H9 (cell line): ENCODE measurements around the gene DGKB. TPM values are rescaled to one million over a fixed set of nuclear protein-coding genes. Genes with fewer than 3 reads are reported as not detected.

Experiments used
- DNase-seq: peaks from one replicate; pipeline ENCODE4 v3.0.0-alpha.2; 2017
- H2AFZ ChIP-seq: one replicate; pipeline ENCODE4 v1.6.1; 2013; ENCODE audit warnings: mild to moderate bottlenecking, low read length, control low read depth, moderate library complexity
- H2AK5ac ChIP-seq: 2 replicates; pipeline ENCODE4 v1.6.1; 2013; ENCODE audit warnings: low read length, control low read depth, mixed read lengths; ENCODE audit not compliant: insufficient read length
- H2BK120ac ChIP-seq: one replicate; pipeline ENCODE4 v1.6.1; 2013; ENCODE audit warnings: low read depth, mild to moderate bottlenecking, low read length, control low read depth, inconsistent platforms; ENCODE audit not compliant: poor library complexity, severe bottlenecking
- H2BK12ac ChIP-seq: 2 replicates; pipeline ENCODE4 v1.6.1; 2013; ENCODE audit warnings: low read length, control low read depth, mixed read lengths, low read depth; ENCODE audit not compliant: insufficient read length
- H2BK15ac ChIP-seq: 2 replicates; pipeline ENCODE4 v1.6.1; 2013; ENCODE audit warnings: low read depth, low read length, control low read depth
- H2BK20ac ChIP-seq: one replicate; pipeline ENCODE4 v1.6.1; 2013; ENCODE audit warnings: low read depth, mild to moderate bottlenecking, low read length, control low read depth, inconsistent platforms; ENCODE audit not compliant: poor library complexity, severe bottlenecking
- H2BK5ac ChIP-seq: 2 replicates; pipeline ENCODE4 v1.6.1; 2013; ENCODE audit warnings: low read length, control low read depth, mixed read lengths; ENCODE audit not compliant: insufficient read length
- H3K14ac ChIP-seq: 2 replicates; pipeline ENCODE4 v1.6.1; 2013; ENCODE audit warnings: low read length, control low read depth; ENCODE audit not compliant: insufficient read depth
- H3K18ac ChIP-seq: 2 replicates; pipeline ENCODE4 v1.6.1; 2013; ENCODE audit warnings: low read depth, mild to moderate bottlenecking, mixed read lengths, low read length, control low read depth; ENCODE audit not compliant: insufficient read length
- H3K23ac ChIP-seq: 2 replicates; pipeline ENCODE4 v1.6.1; 2013; ENCODE audit warnings: low read length, control low read depth, mixed read lengths, low read depth; ENCODE audit not compliant: insufficient read length
- H3K23me2 ChIP-seq: 2 replicates; pipeline ENCODE4 v1.6.1; 2013; ENCODE audit warnings: low read depth, mild to moderate bottlenecking, mixed read lengths, low read length, control low read depth; ENCODE audit not compliant: insufficient read length, poor library complexity, severe bottlenecking
- H3K27ac ChIP-seq: 2 replicates; pipeline ENCODE4 v1.5.1; 2013; ENCODE audit warnings: low read length, control low read depth, mixed read lengths, low read depth; ENCODE audit not compliant: insufficient read length
- H3K27me3 ChIP-seq: 2 replicates; pipeline ENCODE4 v1.6.1; 2013; ENCODE audit warnings: low read length, control low read depth, inconsistent platforms; ENCODE audit not compliant: insufficient read depth
- H3K4ac ChIP-seq: 2 replicates; pipeline ENCODE4 v1.6.1; 2013; ENCODE audit warnings: low read depth, mild to moderate bottlenecking, control low read depth, inconsistent platforms, low read length, moderate library complexity
- H3K4me1 ChIP-seq: 2 replicates; pipeline ENCODE4 v1.6.1; 2013; ENCODE audit warnings: low read length, control low read depth, inconsistent platforms; ENCODE audit not compliant: insufficient read depth
- H3K4me2 ChIP-seq: 2 replicates; pipeline ENCODE4 v1.6.1; 2013; ENCODE audit warnings: low read length, control low read depth, mixed read lengths; ENCODE audit not compliant: insufficient read length, insufficient read depth
- H3K56ac ChIP-seq: 2 replicates; pipeline ENCODE4 v1.6.1; 2013; ENCODE audit warnings: low read depth, mild to moderate bottlenecking, mixed read lengths, low read length, control low read depth; ENCODE audit not compliant: insufficient read length
- H3K79me1 ChIP-seq: 2 replicates; pipeline ENCODE4 v1.6.1; 2013; ENCODE audit warnings: low read depth, mild to moderate bottlenecking, moderate library complexity, low read length, control low read depth, inconsistent platforms; ENCODE audit not compliant: insufficient read depth, poor library complexity, severe bottlenecking
- H3K79me2 ChIP-seq: 2 replicates; pipeline ENCODE4 v1.6.1; 2013; ENCODE audit warnings: low read length, control low read depth, inconsistent platforms; ENCODE audit not compliant: insufficient read depth
- H3K9ac ChIP-seq: 2 replicates; pipeline ENCODE4 v1.6.1; 2013; ENCODE audit warnings: low read length, control low read depth, mixed read lengths; ENCODE audit not compliant: insufficient read length; ENCODE audit errors: extremely low read depth
- H3K9me3 ChIP-seq: one replicate; pipeline ENCODE4 v1.6.1; 2013; ENCODE audit warnings: low read depth, low read length, inconsistent platforms; ENCODE audit not compliant: control insufficient read depth
- H3T11ph ChIP-seq: one replicate; pipeline ENCODE4 v1.6.1; 2013; ENCODE audit warnings: mild to moderate bottlenecking, low read length, control low read depth, inconsistent platforms
- H4K20me1 ChIP-seq: one replicate; pipeline ENCODE4 v1.6.1; 2013; ENCODE audit not compliant: control insufficient read depth, insufficient read length, insufficient read depth
- H4K5ac ChIP-seq: 2 replicates; pipeline ENCODE4 v1.6.1; 2013; ENCODE audit warnings: low read depth, mild to moderate bottlenecking, mixed read lengths, low read length, control low read depth; ENCODE audit not compliant: insufficient read length
- H4K8ac ChIP-seq: replicated peaks from 2 replicates; pipeline ENCODE4 v1.6.1; 2013; ENCODE audit warnings: low read length, control low read depth, mixed read lengths, low read depth; ENCODE audit not compliant: insufficient read length
- H4K91ac ChIP-seq: 2 replicates; pipeline ENCODE4 v1.6.1; 2013; ENCODE audit warnings: low read depth, mild to moderate bottlenecking, moderate library complexity, mixed read lengths, low read length, control low read depth; ENCODE audit not compliant: insufficient read length
- H3K27ac Mint-ChIP-seq, 3 experiments: 2 replicates in 2 of 3; 3 replicates in 1 of 3; pipeline ENCODE4 v1.8.0; 2020 to 2021; ENCODE audit warnings: mixed read lengths in 3 of 3, mild to moderate bottlenecking in 1 of 3, moderate library complexity in 1 of 3
- H3K27me3 Mint-ChIP-seq: 2 replicates; pipeline ENCODE4 v1.8.0; 2021; ENCODE audit warnings: low read depth, mild to moderate bottlenecking, moderate library complexity, mixed read lengths
- H3K36me3 Mint-ChIP-seq, 3 experiments: 2 replicates in 2 of 3; 3 replicates in 1 of 3; pipeline ENCODE4 v1.8.0; 2020 to 2021; ENCODE audit warnings: low read depth in 3 of 3, mixed read lengths in 3 of 3; ENCODE audit not compliant: insufficient read depth in 1 of 3
- H3K4me1 Mint-ChIP-seq, 2 experiments: 2 replicates each; pipeline ENCODE4 v1.8.0; 2020; ENCODE audit warnings: mixed read lengths in 2 of 2
- H3K4me3 Mint-ChIP-seq, 2 experiments: 2 replicates in 1 of 2; 3 replicates in 1 of 2; pipeline ENCODE4 v1.8.0; 2020 to 2021; ENCODE audit warnings: mild to moderate bottlenecking in 2 of 2, mixed read lengths in 2 of 2, moderate library complexity in 1 of 2
- H3K9me3 Mint-ChIP-seq, 2 experiments: 2 replicates in 1 of 2; 3 replicates in 1 of 2; pipeline ENCODE4 v1.8.0; 2020; ENCODE audit warnings: mild to moderate bottlenecking in 2 of 2, mixed read lengths in 2 of 2, moderate library complexity in 1 of 2
- WGBS: extraction: QIAGEN DNeasy Blood & Tissue Kit; methylation state at CpG from one replicate; pipeline ENCODE4 v1.1.7; 2013; ENCODE audit warnings: missing lambda C conversion rate, low lambda C conversion rate, mixed read lengths; ENCODE audit not compliant: insufficient read length; ENCODE audit errors: extremely low coverage; 5-methylcytosine and 5-hydroxymethylcytosine counted together
- total RNA-seq: library from RNA; stranded (reverse); gene quantifications from 2 replicates; pipeline ENCODE4 v1.2.1, GENCODE V29; 2021
- TF ChIP-seq, protein P1 (sequence below): fragments of 200-600 bp; sonication (generic); conservative IDR thresholded peaks from 3 replicates; pipeline ENCODE4 v1.8.0; 2021; ENCODE audit warnings: antibody characterized with exemption, mild to moderate bottlenecking

The DGKB gene
- total RNA-seq, 1 experiment from 2014 or later, result 0.26 TPM

DNA sequence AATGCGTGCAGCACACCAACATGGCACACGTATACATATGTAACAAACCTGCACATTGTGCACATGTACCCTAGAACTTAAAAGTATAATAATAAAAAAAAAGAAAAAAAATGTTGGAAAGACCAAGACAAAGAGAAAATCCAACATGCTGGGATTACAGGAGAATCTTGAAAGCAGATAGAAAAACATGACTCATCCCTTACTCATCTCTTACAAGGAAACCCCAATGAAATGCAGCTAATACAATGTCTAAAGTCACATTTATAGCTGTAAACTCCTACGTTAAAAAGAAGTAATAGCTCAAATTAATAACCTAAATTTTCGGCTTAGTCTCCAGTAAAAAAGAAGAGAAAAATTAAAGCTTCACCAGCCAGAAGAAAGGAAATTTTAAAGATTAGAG, 47.5 kb upstream of the DGKB start:
- H3K4ac ChIP-seq, result no peak overlapping the region
- no peaks in the 10 kb centered on the region for H3K79me2 ChIP-seq
- H3K27ac ChIP-seq, result no peak overlapping the region
- H2BK15ac ChIP-seq, result no peak overlapping the region
- no peak overlapping the region for H3K9ac ChIP-seq
- H3K9me3 ChIP-seq, result no peaks in the 10 kb centered on the region
- no peak overlapping the region for H4K5ac ChIP-seq
- no peak overlapping the region for H2BK120ac ChIP-seq
- no peak overlapping the region for H3K18ac ChIP-seq
- no peak overlapping the region for H3K4me2 ChIP-seq
- H3K4me3 Mint-ChIP-seq, result no peak overlapping the region
- H3K79me1 ChIP-seq, result no peaks in the 10 kb centered on the region
- H3K27me3 ChIP-seq, result no peaks in the 10 kb centered on the region
- no peaks in the 10 kb centered on the region for H3K36me3 Mint-ChIP-seq
- H3K27ac Mint-ChIP-seq, result no peak overlapping the region
- peaks cover 9 to 10% of the 10 kb centered on the region in 2 experiments for H3K4me1 Mint-ChIP-seq
- H4K91ac ChIP-seq, result no peak overlapping the region
- no CpG with 5 or more reads among the region's 4 CpGs for WGBS
- no peak overlapping the region for H4K8ac ChIP-seq
- H3K56ac ChIP-seq, result no peak overlapping the region
- no peak overlapping the region for H2AFZ ChIP-seq
- DNase-seq, result no peak
- no peak overlapping the region for H3T11ph ChIP-seq
- no peak overlapping the region for H2BK20ac ChIP-seq
- no peaks in the 10 kb centered on the region for H3K9me3 Mint-ChIP-seq
- no peak overlapping the region for H3K14ac ChIP-seq
- no peak overlapping the region for H2BK12ac ChIP-seq
- no peaks in the 10 kb centered on the region for H4K20me1 ChIP-seq
- TF ChIP-seq, protein P1, sequence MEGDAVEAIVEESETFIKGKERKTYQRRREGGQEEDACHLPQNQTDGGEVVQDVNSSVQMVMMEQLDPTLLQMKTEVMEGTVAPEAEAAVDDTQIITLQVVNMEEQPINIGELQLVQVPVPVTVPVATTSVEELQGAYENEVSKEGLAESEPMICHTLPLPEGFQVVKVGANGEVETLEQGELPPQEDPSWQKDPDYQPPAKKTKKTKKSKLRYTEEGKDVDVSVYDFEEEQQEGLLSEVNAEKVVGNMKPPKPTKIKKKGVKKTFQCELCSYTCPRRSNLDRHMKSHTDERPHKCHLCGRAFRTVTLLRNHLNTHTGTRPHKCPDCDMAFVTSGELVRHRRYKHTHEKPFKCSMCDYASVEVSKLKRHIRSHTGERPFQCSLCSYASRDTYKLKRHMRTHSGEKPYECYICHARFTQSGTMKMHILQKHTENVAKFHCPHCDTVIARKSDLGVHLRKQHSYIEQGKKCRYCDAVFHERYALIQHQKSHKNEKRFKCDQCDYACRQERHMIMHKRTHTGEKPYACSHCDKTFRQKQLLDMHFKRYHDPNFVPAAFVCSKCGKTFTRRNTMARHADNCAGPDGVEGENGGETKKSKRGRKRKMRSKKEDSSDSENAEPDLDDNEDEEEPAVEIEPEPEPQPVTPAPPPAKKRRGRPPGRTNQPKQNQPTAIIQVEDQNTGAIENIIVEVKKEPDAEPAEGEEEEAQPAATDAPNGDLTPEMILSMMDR, result no peak
- no peak overlapping the region for H2BK5ac ChIP-seq
- H3K27me3 Mint-ChIP-seq, result no peaks in the 10 kb centered on the region
- H2AK5ac ChIP-seq, result no peak overlapping the region
- H3K4me1 ChIP-seq, result peaks cover 2% of the 10 kb centered on the region; the same call in 1 of the 2 replicates
- H3K23ac ChIP-seq, result no peak overlapping the region
- no peaks in the 10 kb centered on the region for H3K23me2 ChIP-seq
